AG10803 (cell line): ENCODE data around the gene SH3BP5.

ENCODE experiments used
- DNase-seq: peaks from one replicate; pipeline ENCODE4 v3.0.0; 2010; ENCODE audit warnings: low read depth
- H3K4me3 ChIP-seq: 2 replicates; pipeline ENCODE4 v1.5.1; 2011; ENCODE audit warnings: mild to moderate bottlenecking, low read length, control low read depth
- CTCF ChIP-seq: conservative IDR thresholded peaks from 2 replicates; pipeline ENCODE4 v1.5.1; 2011; ENCODE audit warnings: mild to moderate bottlenecking, low read length, control low read depth, inconsistent platforms

SH3BP5 gene

GRCh38 chr3:15330031-15330596 lies 2.3 kb downstream of the SH3BP5 start:
- DNase-seq, result peak; percentile 90
- peak overlapping the region; percentile 92 for H3K4me3 ChIP-seq
- TF ChIP-seq CTCF, result no peak

- TF ChIP-seq CTCF, result no peak
- no peak for DNase-seq
- H3K4me3 ChIP-seq, result no peak overlapping the region
Observed at GRCh38 chr3:15329046-15330005, 3.1 kb downstream of the SH3BP5 start.

- TF ChIP-seq CTCF, result no peak
- H3K4me3 ChIP-seq, result no peak overlapping the region
- DNase-seq, result no peak
Observed at GRCh38 chr3:15327941-15328340, 4.4 kb downstream of the SH3BP5 start.

GRCh38 chr3:15326673-15327072 lies 5.7 kb downstream of the SH3BP5 start:
- no peak for DNase-seq
- no peak for TF ChIP-seq CTCF
- H3K4me3 ChIP-seq, result no peak overlapping the region

GRCh38 chr3:15326037-15326436 lies 6.3 kb downstream of the SH3BP5 start:
- H3K4me3 ChIP-seq, result no peak overlapping the region
- no peak for DNase-seq
- no peak for TF ChIP-seq CTCF

- no peak overlapping the region for H3K4me3 ChIP-seq
- peak; percentile 76 for DNase-seq
- peak; percentile 14 for TF ChIP-seq CTCF
Observed at GRCh38 chr3:15325228-15325627, 7.2 kb downstream of the SH3BP5 start.

- no peak for TF ChIP-seq CTCF
- no peak overlapping the region for H3K4me3 ChIP-seq
- DNase-seq, result peak; percentile 45
Observed at GRCh38 chr3:15324379-15324808, 8.0 kb downstream of the SH3BP5 start.
